Activated CD4-positive, alpha-beta T cell treated with anti-CD3 and anti-CD28 coated beads, Interleukin-2, amount 10 ng/mL, durations not matched to agents 7 days and 5 days (primary cell): Measurements from ENCODE around the gene ZNF280D. TPM values are rescaled to one million over a fixed set of nuclear protein-coding genes. Genes with fewer than 3 reads are reported as not detected.
A peak's percentile ranks its signal among the peaks of the same experiment; 100 is the strongest.

ENCODE experiments used
- CTCF ChIA-PET: fragments of 350-600 bp; sonication (Branson Sonifier 250); formaldehyde crosslinking; loops from one replicate; lab custom pipeline; 2021; ENCODE audit warnings: antibody characterized with exemption; lab: Charles Lee
- POLR2A ChIA-PET: fragments of 350-600 bp; sonication (Branson Sonifier 250); formaldehyde crosslinking; loops from one replicate; lab custom pipeline; 2021; ENCODE audit warnings: antibody characterized with exemption; lab: Charles Lee
- DNase-seq: peaks from one replicate; pipeline ENCODE4 v3.0.0-alpha.2; 2020
- H3K27ac Mint-ChIP-seq: one replicate; pipeline ENCODE4 v1.8.0; 2021; ENCODE audit warnings: mild to moderate bottlenecking, moderate library complexity, mixed read lengths
- H3K27me3 Mint-ChIP-seq: one replicate; pipeline ENCODE4 v1.8.0; 2021; ENCODE audit warnings: mixed read lengths
- H3K36me3 Mint-ChIP-seq: one replicate; pipeline ENCODE4 v1.8.0; 2021; ENCODE audit warnings: low read depth, mixed read lengths
- H3K4me1 Mint-ChIP-seq: one replicate; pipeline ENCODE4 v1.8.0; 2021; ENCODE audit warnings: mixed read lengths
- H3K4me3 Mint-ChIP-seq: one replicate; pipeline ENCODE4 v1.8.0; 2021; ENCODE audit warnings: mild to moderate bottlenecking, moderate library complexity, mixed read lengths
- H3K9me3 Mint-ChIP-seq: one replicate; pipeline ENCODE4 v1.8.0; 2021; ENCODE audit warnings: mixed read lengths
- total RNA-seq, 2 experiments: library from RNA; stranded (reverse); gene quantifications; one replicate each; pipeline ENCODE4 v1.2.3, GENCODE V29; 2021

Gene ZNF280D
- total RNA-seq, 2 experiments from 2014 or later, result 22.9 to 26.9 TPM

DNA sequence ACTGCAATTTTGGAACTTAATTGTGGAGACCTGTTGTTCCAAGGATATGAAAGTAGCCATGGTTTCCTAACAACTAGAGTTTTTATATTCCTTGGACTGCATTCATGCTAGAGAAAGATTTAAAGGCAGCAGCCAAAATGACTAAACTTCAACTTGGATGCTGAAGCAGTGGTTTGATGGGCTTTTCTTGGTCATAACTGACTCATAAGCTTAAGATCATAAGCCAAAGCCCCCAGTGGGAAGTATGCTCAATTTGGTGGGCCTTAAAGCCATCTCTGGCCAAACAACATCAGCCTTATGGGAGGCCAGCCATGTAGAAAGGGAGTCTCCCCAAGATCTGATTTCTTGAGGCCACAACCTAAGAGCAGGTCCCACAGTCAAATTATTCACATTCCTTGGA is 80.2 kb downstream of the ZNF280D start:
- Mint-ChIP-seq H3K36me3 (peaks cover 21% of the 10 kb centered on the region), H3K27me3 (no peaks in the 10 kb centered on the region), H3K4me1 (peaks cover 2% of the 10 kb centered on the region), H3K4me3 (no peak overlapping the region), H3K9me3 (no peaks in the 10 kb centered on the region), H3K27ac (no peak overlapping the region)
- ChIA-PET POLR2A (no interaction called here), CTCF (no interaction called here)
- DNase-seq, result no peak

DNA sequence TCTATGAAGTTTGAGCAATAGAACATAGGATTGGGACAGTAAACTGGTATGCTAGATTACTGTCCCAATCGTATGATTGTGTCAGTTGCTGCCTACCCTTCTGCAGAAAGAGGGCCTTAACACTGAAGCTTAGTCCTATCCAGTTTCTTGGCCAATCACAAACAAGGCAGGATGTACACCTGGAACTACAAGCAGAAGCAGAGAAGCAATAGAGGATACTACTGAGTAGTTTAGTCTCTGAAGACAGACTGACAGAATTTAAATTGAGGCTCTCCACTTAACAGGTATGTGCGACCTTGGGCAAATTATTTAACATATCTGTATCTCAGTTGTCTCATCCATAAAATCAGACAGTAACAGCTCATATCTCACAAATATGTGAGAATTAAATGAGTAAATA is 85.0 kb downstream of the ZNF280D start:
- Mint-ChIP-seq H3K27ac (no peak overlapping the region), H3K27me3 (no peaks in the 10 kb centered on the region), H3K4me1 (no peaks in the 10 kb centered on the region), H3K36me3 (peaks cover 16% of the 10 kb centered on the region), H3K9me3 (no peaks in the 10 kb centered on the region), H3K4me3 (no peak overlapping the region)
- ChIA-PET POLR2A (no interaction called here), CTCF (no interaction called here)
- no peak for DNase-seq

DNA sequence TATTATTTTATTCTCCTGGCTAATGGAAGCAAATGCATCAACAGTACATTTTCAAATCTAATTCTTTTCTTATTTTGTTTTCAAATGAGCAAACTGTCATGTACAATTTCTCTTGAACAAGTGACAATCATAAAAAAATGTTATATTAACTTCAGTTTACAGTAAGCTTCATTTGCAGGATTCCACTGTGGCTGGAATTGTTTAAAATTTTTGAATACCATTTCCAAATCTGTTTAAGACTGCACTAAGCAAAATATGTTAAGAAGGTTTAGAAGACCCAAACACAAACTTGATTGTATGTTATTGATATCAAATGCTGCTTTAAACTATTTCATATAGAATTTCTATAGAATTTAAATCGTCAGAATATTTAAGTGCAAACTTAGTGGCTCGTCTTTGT is 92.8 kb downstream of the ZNF280D start:
- Mint-ChIP-seq H3K4me3 (no peak overlapping the region), H3K36me3 (no peaks in the 10 kb centered on the region), H3K27me3 (no peaks in the 10 kb centered on the region), H3K27ac (no peak overlapping the region), H3K9me3 (no peaks in the 10 kb centered on the region), H3K4me1 (peaks cover 3% of the 10 kb centered on the region)
- ChIA-PET POLR2A (no interaction called here), CTCF (no interaction called here)
- no peak for DNase-seq

DNA sequence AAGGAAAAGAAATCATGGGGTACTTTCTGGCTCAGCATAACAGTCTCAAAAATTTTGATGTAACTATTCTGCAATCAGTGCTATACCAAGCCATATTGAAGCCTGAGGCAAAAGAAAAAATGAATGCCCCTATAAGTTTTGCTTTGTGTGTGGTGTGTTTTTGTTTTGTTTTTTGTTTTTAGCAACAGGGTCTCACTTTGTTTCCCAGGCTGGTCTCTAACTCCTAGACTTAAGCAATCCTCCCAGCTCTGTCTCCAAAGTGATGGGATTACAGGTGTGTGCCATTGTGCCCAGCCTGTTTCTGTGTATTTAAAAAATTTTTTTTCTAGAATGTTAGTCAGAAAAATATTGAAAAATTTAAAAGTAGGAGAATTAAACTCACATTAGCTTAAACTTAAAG is 93.2 kb downstream of the ZNF280D start:
- no peaks in the 10 kb centered on the region for H3K9me3 Mint-ChIP-seq
- ChIA-PET POLR2A (no interaction called here), CTCF (no interaction called here)
- H3K4me3 Mint-ChIP-seq, result no peak overlapping the region
- no peak for DNase-seq
- no peaks in the 10 kb centered on the region for H3K36me3 Mint-ChIP-seq
- peaks cover 3% of the 10 kb centered on the region for H3K4me1 Mint-ChIP-seq
- H3K27me3 Mint-ChIP-seq, result no peaks in the 10 kb centered on the region
- no peak overlapping the region for H3K27ac Mint-ChIP-seq

DNA sequence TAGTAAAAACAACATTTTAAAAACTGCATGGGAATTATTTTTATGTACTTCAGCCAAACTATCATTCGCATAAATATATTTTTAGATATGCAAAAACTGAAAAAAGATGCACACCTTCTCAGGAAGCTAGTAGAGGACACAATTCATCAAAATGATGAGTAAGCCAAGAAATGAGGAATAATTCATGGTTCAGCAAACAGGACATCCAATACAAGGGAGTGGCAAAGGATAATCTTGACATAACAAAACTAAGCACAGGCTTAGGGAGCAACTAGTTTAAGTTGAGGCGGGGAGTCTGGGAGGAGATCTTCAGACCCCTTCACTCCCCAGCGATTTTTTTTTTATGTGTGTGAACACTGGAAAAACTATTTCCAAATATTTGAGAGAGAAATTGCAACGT is 93.7 kb downstream of the ZNF280D start:
- DNase-seq, result no peak
- Mint-ChIP-seq H3K4me1 (peaks cover 3% of the 10 kb centered on the region), H3K9me3 (no peaks in the 10 kb centered on the region), H3K27ac (no peak overlapping the region), H3K4me3 (no peak overlapping the region), H3K36me3 (no peaks in the 10 kb centered on the region), H3K27me3 (no peaks in the 10 kb centered on the region)
- CTCF ChIA-PET, result no interaction called here
- POLR2A ChIA-PET, result no interaction called here

DNA sequence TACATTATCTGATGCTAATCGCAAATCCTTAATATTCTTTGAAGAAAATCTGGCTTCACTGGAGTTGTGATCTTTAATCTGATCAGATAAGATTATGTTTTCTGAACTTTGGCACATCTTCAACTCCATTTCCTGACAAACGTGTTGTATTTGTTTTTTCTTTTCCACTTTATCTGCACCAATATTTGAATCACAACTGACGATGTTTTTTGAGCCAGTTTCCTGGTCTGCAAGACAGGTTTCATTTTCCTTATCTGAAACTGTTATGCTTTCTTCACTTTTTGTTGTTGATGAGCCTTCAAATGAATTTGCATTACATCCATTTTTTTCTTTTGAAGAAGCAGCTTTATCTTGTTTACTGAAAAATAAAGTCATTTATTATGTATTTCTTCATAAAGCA is 101.5 kb downstream of the ZNF280D start:
- Mint-ChIP-seq H3K4me1 (peaks cover 11% of the 10 kb centered on the region), H3K4me3 (no peak overlapping the region), H3K27ac (no peak overlapping the region), H3K9me3 (no peaks in the 10 kb centered on the region), H3K27me3 (no peaks in the 10 kb centered on the region), H3K36me3 (peaks cover 10% of the 10 kb centered on the region)
- DNase-seq, result no peak
- CTCF ChIA-PET, result no interaction called here
- POLR2A ChIA-PET, result interaction anchor here (0.6 kb wide), 1 partner anchor 136 kb away, joined by 3 read pairs; no protein-coding TSS in a partner anchor

DNA sequence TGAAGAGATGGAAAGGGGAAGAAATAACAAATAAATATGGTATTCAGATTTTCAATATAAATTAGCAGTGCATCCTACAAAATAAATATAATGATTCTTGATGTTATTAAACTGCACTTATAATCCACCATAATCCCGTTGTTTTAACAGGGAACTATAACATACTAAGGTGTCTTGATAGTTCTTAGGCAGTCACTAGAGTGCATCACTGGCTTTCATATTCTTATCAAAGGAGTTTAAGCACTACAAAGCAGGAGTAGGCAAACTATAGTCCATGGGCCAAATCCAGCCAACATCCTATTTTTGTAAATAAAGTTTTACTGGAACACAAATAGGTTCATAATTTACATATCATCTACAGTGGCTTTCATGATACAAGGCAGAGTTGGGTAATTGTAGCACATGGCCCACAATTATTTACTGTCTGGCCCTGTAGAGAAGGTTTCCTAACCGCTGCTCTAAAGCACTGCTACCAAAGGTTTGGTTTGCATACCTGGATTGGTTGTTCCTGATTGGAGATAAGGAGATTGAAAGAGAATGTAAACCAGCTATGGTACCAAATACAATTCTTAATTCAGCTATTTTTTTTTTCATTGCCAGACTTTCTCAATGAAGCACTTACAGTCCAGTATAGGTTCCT is 104.3 kb downstream of the ZNF280D start:
- Mint-ChIP-seq H3K36me3 (peaks cover 10% of the 10 kb centered on the region), H3K27ac (no peak overlapping the region), H3K4me1 (peaks cover 8% of the 10 kb centered on the region), H3K4me3 (no peak overlapping the region), H3K9me3 (no peaks in the 10 kb centered on the region), H3K27me3 (no peaks in the 10 kb centered on the region)
- ChIA-PET CTCF (interaction anchor here (0.6 kb wide), 1 partner anchor 377 kb away, joined by 3 read pairs; no protein-coding TSS in a partner anchor), POLR2A (no interaction called here)
- DNase-seq, result no peak

DNA sequence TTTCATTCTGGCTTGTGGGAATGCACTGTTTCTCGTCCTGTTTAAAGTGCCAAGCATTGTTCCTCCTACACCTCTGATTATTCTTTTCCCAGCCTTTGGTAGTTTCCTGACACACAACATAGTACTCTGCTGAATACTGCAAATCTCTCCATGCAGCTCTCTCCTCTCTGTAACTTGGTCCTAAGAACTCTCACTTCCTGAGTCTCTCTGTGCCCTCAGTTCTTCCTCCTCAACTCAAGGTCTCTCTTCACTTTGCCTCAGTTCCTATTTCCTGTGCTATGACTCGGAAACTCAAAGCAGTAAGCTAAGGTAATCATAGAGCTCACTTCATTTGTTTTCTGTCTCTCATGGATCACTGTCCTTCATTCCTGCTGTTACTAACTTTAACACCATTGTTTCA is 113.4 kb downstream of the ZNF280D start:
- H3K27me3 Mint-ChIP-seq, result no peaks in the 10 kb centered on the region
- H3K36me3 Mint-ChIP-seq, result no peaks in the 10 kb centered on the region
- peaks cover 4% of the 10 kb centered on the region for H3K9me3 Mint-ChIP-seq
- POLR2A ChIA-PET, result no interaction called here
- DNase-seq, result no peak
- CTCF ChIA-PET, result no interaction called here
- H3K4me3 Mint-ChIP-seq, result no peak overlapping the region
- peaks cover 5% of the 10 kb centered on the region for H3K4me1 Mint-ChIP-seq
- no peak overlapping the region for H3K27ac Mint-ChIP-seq

DNA sequence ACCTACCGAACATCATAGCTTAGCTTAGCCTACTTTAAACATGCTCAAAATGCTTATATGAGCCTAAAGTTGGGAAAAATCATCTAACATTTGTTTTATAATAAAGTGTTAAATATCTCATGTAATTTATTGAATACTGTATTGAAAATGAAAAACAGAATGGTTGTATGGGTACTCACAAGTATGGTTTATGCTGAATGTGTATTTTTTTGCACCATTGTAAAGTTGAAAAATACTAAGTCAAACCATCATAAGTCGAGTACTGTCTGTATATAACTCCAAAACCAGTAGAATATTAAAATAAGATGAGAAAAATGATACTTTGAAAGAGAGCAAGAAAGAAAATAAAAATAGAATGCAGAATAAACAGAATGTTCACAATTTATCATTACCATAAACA is 115.7 kb downstream of the ZNF280D start:
- no peaks in the 10 kb centered on the region for H3K36me3 Mint-ChIP-seq
- CTCF ChIA-PET, result no interaction called here
- no peak for DNase-seq
- H3K27ac Mint-ChIP-seq, result no peak overlapping the region
- peaks cover 3% of the 10 kb centered on the region for H3K27me3 Mint-ChIP-seq
- H3K9me3 Mint-ChIP-seq, result peaks cover 4% of the 10 kb centered on the region
- no peak overlapping the region for H3K4me3 Mint-ChIP-seq
- H3K4me1 Mint-ChIP-seq, result peaks cover 11% of the 10 kb centered on the region
- POLR2A ChIA-PET, result no interaction called here

DNA sequence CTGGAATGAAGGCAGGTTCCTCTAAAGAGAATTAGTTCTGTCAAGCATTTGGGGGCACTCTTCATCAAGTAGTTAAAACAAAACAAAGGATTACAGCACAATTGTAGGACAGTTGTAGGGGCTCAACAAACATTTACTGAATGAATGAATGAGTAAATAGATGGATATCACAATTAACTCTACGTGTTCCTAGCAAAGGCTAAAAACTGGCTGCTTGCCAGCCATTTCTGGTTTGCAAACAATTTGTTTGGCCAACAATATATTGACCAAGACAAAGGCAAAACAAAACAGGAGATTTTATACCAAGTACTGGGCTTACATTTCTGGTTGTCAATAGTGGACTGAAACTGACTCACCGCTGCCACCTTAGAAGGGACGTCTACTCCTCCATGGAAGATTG is 116.8 kb downstream of the ZNF280D start:
- H3K4me1 Mint-ChIP-seq, result peaks cover 11% of the 10 kb centered on the region
- no peak overlapping the region for H3K4me3 Mint-ChIP-seq
- H3K36me3 Mint-ChIP-seq, result no peaks in the 10 kb centered on the region
- H3K9me3 Mint-ChIP-seq, result peaks cover 4% of the 10 kb centered on the region
- no peak for DNase-seq
- no peak overlapping the region for H3K27ac Mint-ChIP-seq
- peaks cover 7% of the 10 kb centered on the region for H3K27me3 Mint-ChIP-seq
- CTCF ChIA-PET, result interaction anchor here (0.6 kb wide), 1 partner anchor 43 kb away, joined by 3 read pairs; no protein-coding TSS in a partner anchor
- POLR2A ChIA-PET, result no interaction called here

DNA sequence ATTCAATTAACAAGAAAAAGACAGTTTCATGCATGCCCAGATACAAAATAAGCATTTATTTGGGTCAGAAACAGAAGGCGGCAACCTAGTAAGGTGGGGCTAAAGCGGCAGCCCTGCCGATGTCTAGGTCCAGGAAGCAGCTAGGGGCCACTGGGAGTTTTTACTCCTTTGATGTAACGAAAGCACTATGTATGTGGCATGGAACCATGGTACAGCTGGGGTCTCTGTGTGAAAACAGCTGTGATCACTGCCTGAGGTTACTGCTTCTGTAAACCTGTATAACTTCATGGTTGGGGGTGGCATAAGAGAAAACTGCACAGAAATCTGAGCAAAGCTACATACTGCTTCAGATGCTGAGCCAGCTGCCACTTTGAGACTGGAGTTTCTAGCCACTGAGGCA is 119.5 kb downstream of the ZNF280D start:
- no peak for DNase-seq
- no peaks in the 10 kb centered on the region for H3K36me3 Mint-ChIP-seq
- POLR2A ChIA-PET, result no interaction called here
- CTCF ChIA-PET, result no interaction called here
- no peak overlapping the region for H3K4me3 Mint-ChIP-seq
- H3K9me3 Mint-ChIP-seq, result peaks cover under 1% of the 10 kb centered on the region
- no peak overlapping the region for H3K27ac Mint-ChIP-seq
- H3K27me3 Mint-ChIP-seq, result peaks cover 17% of the 10 kb centered on the region
- peaks cover 7% of the 10 kb centered on the region for H3K4me1 Mint-ChIP-seq

DNA sequence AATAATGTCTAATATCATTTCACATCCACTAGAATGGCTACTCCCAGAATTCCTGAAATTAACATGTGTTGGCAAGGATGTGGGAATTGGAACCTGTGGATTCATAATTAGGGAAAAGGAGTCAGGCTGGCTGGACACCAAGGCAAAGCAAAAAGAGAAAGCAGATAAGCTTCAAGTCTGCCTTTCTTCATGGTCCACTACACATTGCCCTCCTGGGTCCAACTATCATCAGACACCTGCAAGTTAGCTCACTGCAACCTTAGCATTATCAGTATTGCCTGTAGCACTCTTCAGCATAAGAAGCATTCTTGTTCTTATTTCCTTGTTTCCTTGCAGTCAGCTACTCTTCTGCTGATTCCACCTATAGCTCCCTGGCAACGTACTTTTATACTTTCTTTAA is 124.3 kb downstream of the ZNF280D start:
- CTCF ChIA-PET, result no interaction called here
- DNase-seq, result no peak
- no peak overlapping the region for H3K27ac Mint-ChIP-seq
- H3K36me3 Mint-ChIP-seq, result no peaks in the 10 kb centered on the region
- POLR2A ChIA-PET, result no interaction called here
- H3K4me3 Mint-ChIP-seq, result no peak overlapping the region
- H3K9me3 Mint-ChIP-seq, result peaks cover 8% of the 10 kb centered on the region
- peaks cover 23% of the 10 kb centered on the region for H3K27me3 Mint-ChIP-seq
- H3K4me1 Mint-ChIP-seq, result peaks cover 17% of the 10 kb centered on the region

DNA sequence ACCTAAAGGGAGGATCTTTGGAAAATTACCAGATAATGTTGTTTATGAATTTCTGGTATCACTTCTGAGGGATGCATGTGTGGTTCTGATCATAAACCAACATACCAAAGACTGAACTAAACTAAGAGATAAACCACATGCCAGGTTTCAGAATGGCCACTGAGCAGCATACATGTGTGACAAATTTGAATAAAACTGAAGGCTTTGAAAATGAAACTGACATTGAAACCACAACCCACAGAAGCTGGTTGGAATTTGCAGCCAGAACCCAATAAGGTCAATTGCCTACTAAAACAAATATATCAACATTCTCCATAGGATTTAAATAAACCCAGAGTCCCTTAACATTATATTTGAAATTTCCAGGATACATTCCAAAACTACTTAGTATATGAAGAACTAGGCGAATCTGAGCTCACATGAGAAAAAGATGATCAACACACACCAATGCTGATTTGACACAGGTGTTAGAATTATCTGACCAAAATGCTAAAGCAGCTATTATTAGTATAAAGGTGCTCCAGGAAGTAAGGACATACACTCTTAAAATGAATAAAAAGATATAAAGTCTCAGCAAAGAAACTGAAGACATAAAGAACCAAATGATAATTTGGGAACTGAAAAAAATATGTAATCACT is 125.0 kb downstream of the ZNF280D start:
- Mint-ChIP-seq H3K4me3 (no peak overlapping the region), H3K36me3 (no peaks in the 10 kb centered on the region), H3K4me1 (peaks cover 11% of the 10 kb centered on the region), H3K9me3 (peaks cover 8% of the 10 kb centered on the region), H3K27me3 (peaks cover 21% of the 10 kb centered on the region), H3K27ac (no peak overlapping the region)
- CTCF ChIA-PET, result no interaction called here
- peak; percentile 6 for DNase-seq
- POLR2A ChIA-PET, result no interaction called here

DNA sequence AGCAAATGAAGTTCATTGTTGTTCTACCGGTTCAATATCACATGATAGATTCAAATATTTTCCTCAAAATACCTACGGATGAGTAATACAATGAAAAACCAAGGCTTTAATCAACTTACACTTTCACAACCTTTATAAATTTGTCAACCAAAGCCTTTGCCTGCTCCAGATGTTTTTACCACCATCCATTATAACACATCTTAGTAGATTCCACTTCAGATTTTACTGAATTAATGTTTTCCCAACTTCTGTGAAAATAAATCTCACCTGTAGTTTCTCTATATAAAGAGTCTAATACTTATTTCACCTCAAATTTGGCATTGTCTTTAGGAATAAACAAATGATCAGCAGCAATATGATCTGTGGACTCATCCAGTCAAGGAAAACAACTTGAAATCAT is 131.1 kb downstream of the ZNF280D start:
- ChIA-PET CTCF (no interaction called here), POLR2A (no interaction called here)
- Mint-ChIP-seq H3K9me3 (peaks cover 19% of the 10 kb centered on the region), H3K4me1 (no peaks in the 10 kb centered on the region), H3K27me3 (no peaks in the 10 kb centered on the region), H3K27ac (no peak overlapping the region), H3K36me3 (no peaks in the 10 kb centered on the region), H3K4me3 (no peak overlapping the region)
- no peak for DNase-seq
